Measurements from ENCODE around the gene ACTL6B.

Gene ACTL6B

DNA sequence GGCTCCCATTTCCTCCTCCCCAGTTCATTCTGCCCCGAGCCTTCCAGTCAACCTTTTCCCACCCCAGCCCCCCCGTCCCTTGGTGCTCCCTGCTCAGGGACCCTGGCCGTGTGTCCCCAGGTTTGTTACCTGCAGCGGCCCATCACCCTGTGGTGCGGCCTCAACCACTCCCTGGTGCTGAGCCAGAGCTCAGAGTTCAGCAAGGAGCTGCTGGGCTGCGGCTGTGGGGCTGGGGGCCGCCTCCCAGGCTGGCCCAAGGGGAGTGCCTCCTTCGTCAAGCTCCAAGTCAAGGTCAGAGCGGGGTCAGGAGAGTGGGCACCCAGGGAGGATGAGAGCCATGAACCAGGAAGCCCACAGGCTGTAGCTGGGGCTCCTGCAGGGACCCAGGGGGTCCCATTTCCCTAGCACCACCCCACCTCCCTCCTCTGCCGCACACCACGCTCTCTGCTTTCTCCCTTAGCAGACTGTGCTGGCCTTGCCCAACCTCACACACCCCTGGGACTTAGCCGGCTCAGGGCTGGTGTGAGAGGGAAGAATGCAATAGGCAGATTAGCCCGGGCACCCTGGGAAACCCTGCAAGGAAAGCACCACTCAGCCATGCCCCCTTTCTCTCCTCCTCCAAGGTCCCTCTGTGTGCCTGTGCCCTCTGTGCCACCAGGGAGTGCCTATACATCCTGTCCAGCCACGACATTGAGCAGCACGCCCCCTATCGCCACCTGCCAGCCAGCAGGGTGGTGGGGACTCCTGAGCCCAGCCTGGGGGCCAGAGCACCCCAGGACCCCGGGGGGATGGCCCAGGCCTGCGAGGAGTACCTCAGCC lies 56.1 kb downstream of the ACTL6B start:
- no peak for DNase-seq

DNA sequence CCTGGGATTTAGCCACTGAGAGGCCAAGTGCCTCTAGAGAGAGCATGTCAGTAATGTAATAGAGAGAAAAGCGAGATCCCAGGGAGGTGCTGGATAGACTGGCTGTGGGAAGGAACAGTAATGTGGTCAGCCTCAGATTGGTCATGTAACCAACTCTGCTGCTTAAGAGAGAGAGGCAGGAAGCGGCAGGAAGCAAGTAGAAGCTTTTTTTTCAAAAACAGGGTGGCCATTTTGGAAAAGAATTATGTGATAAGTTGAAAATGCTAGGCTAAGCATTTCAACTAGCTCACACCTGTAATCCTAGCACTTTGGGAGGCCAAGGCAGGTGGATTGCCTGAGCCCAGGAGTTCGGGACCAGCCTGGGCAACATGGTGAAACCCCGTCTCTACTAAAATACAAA lies 57.8 kb downstream of the ACTL6B start:
- no peak for DNase-seq

DNA sequence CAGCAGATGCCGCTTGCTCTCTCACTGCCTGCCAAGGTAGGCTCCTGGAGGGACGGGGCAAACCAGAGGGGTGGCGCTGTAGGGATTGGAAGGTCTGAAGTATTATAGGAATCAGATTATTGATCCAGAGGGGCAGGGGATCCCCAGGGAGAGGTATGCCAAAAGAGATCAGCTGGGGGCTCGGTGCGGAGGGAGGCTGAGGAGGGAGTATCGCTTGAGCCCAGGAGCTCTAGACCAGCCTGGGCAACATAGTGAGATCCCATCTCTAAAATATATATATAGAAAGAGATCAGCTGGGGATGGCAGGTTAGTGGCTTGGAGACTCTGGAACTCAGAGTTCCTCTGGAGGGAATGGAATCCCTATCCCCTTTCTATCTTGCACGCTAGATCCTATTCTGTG lies 61.1 kb downstream of the ACTL6B start:
- no peak for DNase-seq
